Measurements from ENCODE around the gene STAG3.
"Not testable (repeated sequence)": the region's sequence is repeated elsewhere in the genome, so short reads cannot be mapped to it uniquely, and the experiment has no call there.

DNA sequence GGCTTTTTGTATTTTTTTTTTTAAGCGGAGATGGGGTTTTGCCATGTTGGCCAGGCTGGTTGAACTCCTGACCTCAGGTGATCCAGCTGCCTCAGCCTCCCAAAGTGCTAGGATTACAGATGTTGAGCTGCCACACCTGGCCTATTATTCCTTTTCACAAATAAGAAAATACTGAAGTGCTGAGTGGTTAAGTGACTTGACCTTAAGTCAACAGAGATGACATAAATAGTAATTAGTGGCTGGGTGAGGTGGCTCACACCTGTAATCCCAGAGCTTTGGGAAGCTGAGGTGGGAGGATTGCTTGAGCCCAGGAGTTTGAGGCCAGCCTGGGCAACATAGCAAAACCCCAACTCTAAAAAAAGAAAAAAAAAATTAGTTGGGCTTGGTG lies 47.5 kb upstream of the STAG3 start:
- TF ChIP-seq, protein P1, sequence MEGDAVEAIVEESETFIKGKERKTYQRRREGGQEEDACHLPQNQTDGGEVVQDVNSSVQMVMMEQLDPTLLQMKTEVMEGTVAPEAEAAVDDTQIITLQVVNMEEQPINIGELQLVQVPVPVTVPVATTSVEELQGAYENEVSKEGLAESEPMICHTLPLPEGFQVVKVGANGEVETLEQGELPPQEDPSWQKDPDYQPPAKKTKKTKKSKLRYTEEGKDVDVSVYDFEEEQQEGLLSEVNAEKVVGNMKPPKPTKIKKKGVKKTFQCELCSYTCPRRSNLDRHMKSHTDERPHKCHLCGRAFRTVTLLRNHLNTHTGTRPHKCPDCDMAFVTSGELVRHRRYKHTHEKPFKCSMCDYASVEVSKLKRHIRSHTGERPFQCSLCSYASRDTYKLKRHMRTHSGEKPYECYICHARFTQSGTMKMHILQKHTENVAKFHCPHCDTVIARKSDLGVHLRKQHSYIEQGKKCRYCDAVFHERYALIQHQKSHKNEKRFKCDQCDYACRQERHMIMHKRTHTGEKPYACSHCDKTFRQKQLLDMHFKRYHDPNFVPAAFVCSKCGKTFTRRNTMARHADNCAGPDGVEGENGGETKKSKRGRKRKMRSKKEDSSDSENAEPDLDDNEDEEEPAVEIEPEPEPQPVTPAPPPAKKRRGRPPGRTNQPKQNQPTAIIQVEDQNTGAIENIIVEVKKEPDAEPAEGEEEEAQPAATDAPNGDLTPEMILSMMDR (IDR thresholded peaks at IDR 0.05; ENCODE audit: insufficient read depth, low read depth, low read length): not testable (repeated sequence)
- TF ChIP-seq EZH2 (IDR thresholded peaks at IDR 0.05; ENCODE audit: insufficient read depth, low read length): not testable (repeated sequence)

Measured in astrocyte (in vitro differentiated cells and primary cell).